ENCODE data around the gene RFFL.

Gene RFFL

GRCh38 chr17:35068249-35068648 is 4.7 kb upstream of the RFFL start:
- TF ChIP-seq EZH2phosphoT487 (IDR thresholded peaks at IDR 0.05; ENCODE audit: low read depth): no peak
- no peak for TF ChIP-seq CTCF (IDR thresholded peaks at IDR 0.05; ENCODE audit: low read depth, low read length)
- Histone ChIP-seq H3K4me3 (ENCODE audit: low read length) (peak overlapping the region; percentile 63), H3K79me2 (ENCODE audit: low read length) (peaks cover 66% of the 10 kb centered on the region), H3K9me3 (ENCODE audit: insufficient read depth, low read length) (no peaks in the 10 kb centered on the region), H3K27me3 (ENCODE audit: low read depth, low read length) (no peaks in the 10 kb centered on the region), H3K4me2 (ENCODE audit: low read length) (peak overlapping the region; percentile 86), H3K4me1 (ENCODE audit: low read length) (peaks cover 75% of the 10 kb centered on the region), H3K36me3 (replicated peaks; ENCODE audit: low read depth, low read length) (peaks cover 10% of the 10 kb centered on the region), H4K20me1 (ENCODE audit: insufficient read depth, low read length) (no peaks in the 10 kb centered on the region), H3K27ac (ENCODE audit: low read length) (peak overlapping the region; percentile 98), H2AFZ (ENCODE audit: low read depth, low read length) (no peak overlapping the region), H3K9ac (ENCODE audit: low read length) (peak overlapping the region; percentile 62)

- Histone ChIP-seq H3K79me2 (ENCODE audit: low read length) (peaks cover 65% of the 10 kb centered on the region), H3K36me3 (replicated peaks; ENCODE audit: low read depth, low read length) (peaks cover 16% of the 10 kb centered on the region), H3K27ac (ENCODE audit: low read length) (peak overlapping the region; percentile 98), H3K4me3 (ENCODE audit: low read length) (peak overlapping the region; percentile 13; the same call in 1 of the 2 replicates), H3K4me1 (ENCODE audit: low read length) (peaks cover 85% of the 10 kb centered on the region), H3K4me2 (ENCODE audit: low read length) (peak overlapping the region; percentile 86), H4K20me1 (ENCODE audit: insufficient read depth, low read length) (no peaks in the 10 kb centered on the region), H3K9me3 (ENCODE audit: insufficient read depth, low read length) (no peaks in the 10 kb centered on the region), H3K27me3 (ENCODE audit: low read depth, low read length) (no peaks in the 10 kb centered on the region), H3K9ac (ENCODE audit: low read length) (peak overlapping the region; percentile 43; the same call in 1 of the 2 replicates), H2AFZ (ENCODE audit: low read depth, low read length) (no peak overlapping the region)
- TF ChIP-seq CTCF (IDR thresholded peaks at IDR 0.05; ENCODE audit: low read depth, low read length): no peak
- TF ChIP-seq EZH2phosphoT487 (IDR thresholded peaks at IDR 0.05; ENCODE audit: low read depth): no peak
Measured at GRCh38 chr17:35065880-35066279, 2.4 kb upstream of the RFFL start.

DNA sequence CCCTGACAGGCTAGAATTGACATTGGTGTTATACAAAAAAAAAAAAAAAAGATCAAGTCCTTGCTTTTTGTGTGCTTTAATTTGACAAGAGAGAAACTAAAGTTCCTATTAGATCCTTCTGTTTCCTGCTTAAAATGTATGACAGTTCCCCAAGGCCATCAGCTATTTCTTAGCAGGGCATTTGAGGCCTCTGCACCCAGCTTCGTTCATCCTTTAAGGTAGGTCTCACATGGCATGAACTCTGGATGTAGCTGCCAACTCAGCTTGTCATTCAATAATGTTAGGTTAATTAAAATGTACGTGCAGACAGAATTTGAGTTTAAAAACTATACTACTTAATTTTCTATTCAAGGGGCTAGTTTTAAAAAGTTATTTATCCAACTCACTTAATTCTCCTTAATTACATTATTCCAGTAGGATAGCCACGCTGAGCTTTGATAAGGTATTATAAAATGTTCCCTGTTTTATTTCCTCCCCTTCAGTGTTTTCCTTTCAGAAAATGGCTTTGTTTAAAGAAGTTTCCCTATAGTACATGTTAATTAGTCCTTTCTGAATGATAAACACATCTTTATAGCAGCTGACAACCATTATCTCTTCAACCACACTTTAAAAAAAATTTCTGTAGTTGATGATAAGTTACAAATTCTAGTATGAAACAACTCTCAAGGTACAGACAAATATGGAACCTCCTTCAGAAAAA is 1.2 kb upstream of the RFFL start:
- peak overlapping the region; percentile 78 for H3K4me2 ChIP-seq (ENCODE audit: low read length)
- peaks cover 74% of the 10 kb centered on the region for H3K79me2 ChIP-seq (ENCODE audit: low read length)
- no peak overlapping the region for H2AFZ ChIP-seq (ENCODE audit: low read depth, low read length)
- H3K4me3 ChIP-seq (ENCODE audit: low read length): peak overlapping the region; percentile 39
- peak overlapping the region; percentile 98 for H3K27ac ChIP-seq (ENCODE audit: low read length)
- H3K27me3 ChIP-seq (ENCODE audit: low read depth, low read length): no peaks in the 10 kb centered on the region
- peak overlapping the region; percentile 66 for H3K9ac ChIP-seq (ENCODE audit: low read length)
- TF ChIP-seq CTCF (IDR thresholded peaks at IDR 0.05; ENCODE audit: low read depth, low read length): no peak
- no peak for TF ChIP-seq EZH2phosphoT487 (IDR thresholded peaks at IDR 0.05; ENCODE audit: low read depth)
- no peaks in the 10 kb centered on the region for H3K9me3 ChIP-seq (ENCODE audit: insufficient read depth, low read length)
- H3K4me1 ChIP-seq (ENCODE audit: low read length): peaks cover 76% of the 10 kb centered on the region
- peaks cover 28% of the 10 kb centered on the region for H3K36me3 ChIP-seq (replicated peaks; ENCODE audit: low read depth, low read length)
- no peaks in the 10 kb centered on the region for H4K20me1 ChIP-seq (ENCODE audit: insufficient read depth, low read length)

DNA sequence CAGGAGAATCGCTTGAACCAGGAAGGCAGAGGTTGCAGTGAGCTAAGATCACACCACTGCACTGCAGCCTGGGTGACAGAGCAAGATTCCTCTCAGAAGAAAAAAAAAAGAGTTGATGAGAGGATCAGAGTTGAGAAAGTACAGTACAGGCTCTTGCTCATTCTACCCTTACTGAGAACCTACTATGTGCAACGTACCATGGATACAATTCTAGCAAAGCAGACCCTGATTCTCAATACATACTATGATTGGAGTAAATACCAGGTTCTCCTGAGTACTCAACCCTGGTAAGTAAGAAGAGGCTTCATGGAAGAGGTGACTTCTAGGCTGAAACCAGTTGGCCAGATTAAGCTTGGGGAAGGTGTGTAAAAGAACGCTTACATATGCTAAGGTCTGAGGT is 1.2 kb downstream of the RFFL start:
- Histone ChIP-seq H3K27ac (ENCODE audit: low read length) (peak overlapping the region; percentile 98), H3K9ac (ENCODE audit: low read length) (peak overlapping the region; percentile 77; the same call in 1 of the 2 replicates), H3K4me1 (ENCODE audit: low read length) (peaks cover 52% of the 10 kb centered on the region), H3K79me2 (ENCODE audit: low read length) (peaks cover 71% of the 10 kb centered on the region), H2AFZ (ENCODE audit: low read depth, low read length) (no peak overlapping the region), H3K27me3 (ENCODE audit: low read depth, low read length) (no peaks in the 10 kb centered on the region), H4K20me1 (ENCODE audit: insufficient read depth, low read length) (no peaks in the 10 kb centered on the region), H3K4me2 (ENCODE audit: low read length) (peak overlapping the region; percentile 78), H3K36me3 (replicated peaks; ENCODE audit: low read depth, low read length) (peaks cover 36% of the 10 kb centered on the region), H3K9me3 (ENCODE audit: insufficient read depth, low read length) (no peaks in the 10 kb centered on the region), H3K4me3 (ENCODE audit: low read length) (peak overlapping the region; percentile 66; the same call in 1 of the 2 replicates)
- TF ChIP-seq EZH2phosphoT487 (IDR thresholded peaks at IDR 0.05; ENCODE audit: low read depth) (no peak), CTCF (IDR thresholded peaks at IDR 0.05; ENCODE audit: low read depth, low read length) (no peak)

Measured in OCI-LY3 (cell line).